ENCODE data around the gene NPM1.

DNA sequence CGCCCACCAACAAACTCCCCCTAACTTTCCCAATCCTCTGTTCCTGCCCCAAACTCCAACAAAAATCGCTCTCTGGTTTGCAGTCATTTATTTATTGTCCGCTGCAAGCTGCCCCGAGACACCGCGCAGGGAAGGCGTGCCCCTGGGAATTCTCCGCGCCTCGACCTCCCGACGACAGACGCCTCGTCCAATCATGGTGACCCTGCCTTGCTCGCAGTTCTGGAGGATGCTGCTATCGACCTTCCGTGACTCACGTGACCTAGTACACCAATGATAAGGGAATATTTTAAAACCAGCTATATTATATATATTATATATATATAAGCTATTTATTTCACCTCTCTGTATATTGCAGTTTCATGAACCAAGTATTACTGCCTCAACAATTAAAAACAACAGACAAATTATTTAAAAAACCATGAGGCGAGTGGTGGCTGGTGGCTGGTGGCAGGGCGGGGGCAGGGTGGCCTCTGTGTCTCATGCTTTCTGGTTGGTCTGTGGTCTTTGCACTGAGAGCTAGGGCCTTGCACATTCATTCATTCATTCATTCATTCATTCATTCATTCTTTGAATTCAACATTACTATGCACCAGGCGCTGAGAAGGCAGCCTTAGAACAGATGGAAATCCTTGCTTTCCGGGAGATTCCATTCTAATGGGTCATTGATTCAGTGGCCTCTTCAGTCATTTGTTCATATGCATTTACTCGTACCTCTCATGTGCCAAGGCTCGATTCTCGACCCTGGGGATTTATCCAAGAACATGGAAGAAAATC is 69.7 kb downstream of the NPM1 start:
- no peak for TF ChIP-seq EZH2 (IDR thresholded peaks at IDR 0.05; ENCODE audit: borderline replicate concordance, low read length)
- TF ChIP-seq, protein P1, sequence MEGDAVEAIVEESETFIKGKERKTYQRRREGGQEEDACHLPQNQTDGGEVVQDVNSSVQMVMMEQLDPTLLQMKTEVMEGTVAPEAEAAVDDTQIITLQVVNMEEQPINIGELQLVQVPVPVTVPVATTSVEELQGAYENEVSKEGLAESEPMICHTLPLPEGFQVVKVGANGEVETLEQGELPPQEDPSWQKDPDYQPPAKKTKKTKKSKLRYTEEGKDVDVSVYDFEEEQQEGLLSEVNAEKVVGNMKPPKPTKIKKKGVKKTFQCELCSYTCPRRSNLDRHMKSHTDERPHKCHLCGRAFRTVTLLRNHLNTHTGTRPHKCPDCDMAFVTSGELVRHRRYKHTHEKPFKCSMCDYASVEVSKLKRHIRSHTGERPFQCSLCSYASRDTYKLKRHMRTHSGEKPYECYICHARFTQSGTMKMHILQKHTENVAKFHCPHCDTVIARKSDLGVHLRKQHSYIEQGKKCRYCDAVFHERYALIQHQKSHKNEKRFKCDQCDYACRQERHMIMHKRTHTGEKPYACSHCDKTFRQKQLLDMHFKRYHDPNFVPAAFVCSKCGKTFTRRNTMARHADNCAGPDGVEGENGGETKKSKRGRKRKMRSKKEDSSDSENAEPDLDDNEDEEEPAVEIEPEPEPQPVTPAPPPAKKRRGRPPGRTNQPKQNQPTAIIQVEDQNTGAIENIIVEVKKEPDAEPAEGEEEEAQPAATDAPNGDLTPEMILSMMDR (conservative IDR thresholded peaks at IDR 0.05 in 1 of 2, IDR thresholded peaks at IDR 0.05 in 1 of 2; ENCODE audit: extremely low read depth in 1 of 2, insufficient read depth in 1 of 2, low read depth in 1 of 2, low read length in 2 of 2), result no peak

Data from mammary epithelial cell (primary cell).